NB4 (cell line): Measurements from ENCODE around the gene ZBED4.

Source experiments
- MYC ChIP-seq: IDR thresholded peaks from 2 replicates; pipeline ENCODE4 v1.6.1; 2011; ENCODE audit warnings: low read depth, low read length
- POLR2A ChIP-seq: IDR thresholded peaks from 2 replicates; pipeline ENCODE4 v1.6.1; 2011; ENCODE audit warnings: mild to moderate bottlenecking; ENCODE audit not compliant: insufficient read length; ENCODE audit errors: extremely low read depth
- TF ChIP-seq, protein P1 (sequence below): IDR thresholded peaks from one replicate; pipeline ENCODE4 v1.5.1; 2012; ENCODE audit warnings: low read depth, low read length
- TF ChIP-seq, protein P2 (sequence below): IDR thresholded peaks from 2 replicates; pipeline ENCODE4 v1.6.1; 2011; ENCODE audit warnings: low read depth, low read length

DNA sequence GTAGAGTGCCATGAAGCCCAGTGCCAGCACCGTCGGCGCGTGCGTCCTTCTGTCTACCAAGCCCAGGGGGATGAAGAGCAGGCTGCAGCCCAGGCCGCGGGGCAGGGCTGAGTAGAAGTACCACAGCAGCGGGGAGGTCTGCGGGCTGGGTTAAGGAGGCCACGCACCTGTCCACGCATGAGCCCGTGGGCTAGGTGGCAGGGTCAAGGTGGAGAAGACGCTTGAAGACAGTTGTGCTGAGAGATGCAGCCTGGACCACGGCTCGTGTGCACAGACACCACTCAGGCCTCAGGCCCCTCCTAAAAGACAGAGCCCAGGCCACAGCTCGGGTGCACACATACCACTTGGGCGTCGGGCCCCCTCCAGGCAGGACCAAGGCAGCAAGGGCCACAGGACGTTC is 54.2 kb downstream of the ZBED4 start:
- TF ChIP-seq, protein P1, sequence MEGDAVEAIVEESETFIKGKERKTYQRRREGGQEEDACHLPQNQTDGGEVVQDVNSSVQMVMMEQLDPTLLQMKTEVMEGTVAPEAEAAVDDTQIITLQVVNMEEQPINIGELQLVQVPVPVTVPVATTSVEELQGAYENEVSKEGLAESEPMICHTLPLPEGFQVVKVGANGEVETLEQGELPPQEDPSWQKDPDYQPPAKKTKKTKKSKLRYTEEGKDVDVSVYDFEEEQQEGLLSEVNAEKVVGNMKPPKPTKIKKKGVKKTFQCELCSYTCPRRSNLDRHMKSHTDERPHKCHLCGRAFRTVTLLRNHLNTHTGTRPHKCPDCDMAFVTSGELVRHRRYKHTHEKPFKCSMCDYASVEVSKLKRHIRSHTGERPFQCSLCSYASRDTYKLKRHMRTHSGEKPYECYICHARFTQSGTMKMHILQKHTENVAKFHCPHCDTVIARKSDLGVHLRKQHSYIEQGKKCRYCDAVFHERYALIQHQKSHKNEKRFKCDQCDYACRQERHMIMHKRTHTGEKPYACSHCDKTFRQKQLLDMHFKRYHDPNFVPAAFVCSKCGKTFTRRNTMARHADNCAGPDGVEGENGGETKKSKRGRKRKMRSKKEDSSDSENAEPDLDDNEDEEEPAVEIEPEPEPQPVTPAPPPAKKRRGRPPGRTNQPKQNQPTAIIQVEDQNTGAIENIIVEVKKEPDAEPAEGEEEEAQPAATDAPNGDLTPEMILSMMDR: no peak
- TF ChIP-seq POLR2A (no peak), MYC (no peak)
- TF ChIP-seq, protein P2, sequence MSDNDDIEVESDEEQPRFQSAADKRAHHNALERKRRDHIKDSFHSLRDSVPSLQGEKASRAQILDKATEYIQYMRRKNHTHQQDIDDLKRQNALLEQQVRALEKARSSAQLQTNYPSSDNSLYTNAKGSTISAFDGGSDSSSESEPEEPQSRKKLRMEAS: no peak
